K562 (cell line): ENCODE measurements around the gene ALOXE3. TPM values are rescaled to one million over a fixed set of nuclear protein-coding genes. Genes with fewer than 3 reads are reported as not detected.

ENCODE experiments used
- ATAC-seq: fragments of 200-7000 bp; cut with Tn5 transposase; 3 replicates; pipeline ENCODE4 v1.9.1; 2020; ENCODE audit warnings: moderate library complexity
- BruUV-seq: library from RNA; stranded (reverse); fragments of 400-500 nt; replicated peaks from 2 replicates; lab custom pipeline; 2021; lab: Mats Ljungman, UMichigan
- CTCF ChIA-PET: fragments of 300-600 bp; formaldehyde crosslinking; extraction: SDS; loops from one replicate; lab custom pipeline; 2021; ENCODE audit warnings: low intra/inter-chr PET ratio; lab: Yijun Ruan, JAX
- POLR2A ChIA-PET: fragments of 300-600, 350-650 bp; sonication (Branson Sonifier 250); formaldehyde crosslinking; extraction: SDS; loops from one replicate; lab custom pipeline; 2021; ENCODE audit warnings: antibody characterized with exemption, inconsistent platforms; lab: Yijun Ruan, JAX
- DNase-seq, 4 experiments: peaks; one replicate each; pipeline versions ENCODE4 v3.0.0 to v3.0.0-alpha.2; 2011 to 2018; ENCODE audit warnings: low spot score in 3 of 4, mixed read lengths in 3 of 4; ENCODE audit errors: extremely low read depth in 1 of 4
- FAIRE-seq: peaks from 2 replicates; lab custom pipeline; 2011; peaks lifted over from hg19 to GRCh38; lab: Jason Lieb, UNC
- H2AFZ ChIP-seq: 2 replicates; pipeline ENCODE4 v1.6.0; 2011; ENCODE audit warnings: low read depth, low read length, control low read depth, inconsistent platforms
- H3K27ac ChIP-seq: fragments of 200-600 bp; 3 replicates; pipeline ENCODE4 v1.8.0; 2011; ENCODE audit warnings: low read depth, mild to moderate bottlenecking, control low read depth, inconsistent platforms, low read length, moderate library complexity, mixed read lengths; ENCODE audit errors: extremely low read depth
- H3K27me3 ChIP-seq, 2 experiments: fragments of 300-600 bp in 1 of 2; 2 replicates in 1 of 2; 3 replicates in 1 of 2; pipeline versions ENCODE4 v1.6.0 to v1.8.0; 2011; ENCODE audit warnings: inconsistent platforms in 2 of 2, low read length in 2 of 2, mild to moderate bottlenecking in 1 of 2, mixed read lengths in 1 of 2, moderate library complexity in 1 of 2; ENCODE audit not compliant: control insufficient read depth in 2 of 2, insufficient read depth in 2 of 2
- H3K36me3 ChIP-seq: fragments of 300-600 bp; 3 replicates; pipeline ENCODE4 v1.8.0; 2011; ENCODE audit warnings: mild to moderate bottlenecking, low read length, inconsistent platforms; ENCODE audit not compliant: control insufficient read depth, insufficient read depth
- H3K4me1 ChIP-seq, 2 experiments: fragments of 200-600 bp in 1 of 2; replicated peaks in 1 of 2; 2 replicates in 1 of 2; 3 replicates in 1 of 2; pipeline versions ENCODE4 v1.5.1 to v1.8.0; 2011; ENCODE audit warnings: inconsistent platforms in 2 of 2, low read length in 2 of 2, mild to moderate bottlenecking in 1 of 2, mixed read lengths in 1 of 2, moderate library complexity in 1 of 2; ENCODE audit not compliant: control insufficient read depth in 2 of 2, insufficient read depth in 2 of 2
- H3K4me2 ChIP-seq: 2 replicates; pipeline ENCODE4 v1.6.1; 2011; ENCODE audit warnings: low read length, control low read depth, inconsistent platforms, mixed read lengths; ENCODE audit not compliant: insufficient read depth
- H3K4me3 ChIP-seq: fragments of 200-600 bp; sonication (generic), shearing (Covaris generic); 2 replicates; pipeline ENCODE4 v1.5.1; 2016; ENCODE audit warnings: control low read depth, inconsistent platforms
- H3K79me2 ChIP-seq: fragments of 200-600 bp; 3 replicates; pipeline ENCODE4 v1.8.0; 2011; ENCODE audit warnings: low read length, inconsistent platforms; ENCODE audit not compliant: control insufficient read depth, insufficient read depth
- H3K9ac ChIP-seq, 2 experiments: 2 replicates each; pipeline versions ENCODE4 v1.6.0 to v1.6.1; 2011; ENCODE audit warnings: low read depth in 2 of 2, low read length in 2 of 2, control low read depth in 1 of 2, inconsistent platforms in 1 of 2, mild to moderate bottlenecking in 1 of 2, mixed read lengths in 1 of 2; ENCODE audit not compliant: insufficient read depth in 1 of 2
- H3K9me1 ChIP-seq: one replicate; pipeline ENCODE4 v1.6.0; 2011; ENCODE audit warnings: inconsistent platforms, mild to moderate bottlenecking, low read length, moderate library complexity; ENCODE audit not compliant: control insufficient read depth, insufficient read depth
- H3K9me3 ChIP-seq: replicated peaks from 2 replicates; pipeline ENCODE4 v1.5.1; 2011; ENCODE audit warnings: low read depth, low read length, inconsistent platforms; ENCODE audit not compliant: control insufficient read depth, insufficient read depth
- H4K20me1 ChIP-seq: replicated peaks from 2 replicates; pipeline ENCODE4 v1.6.1; 2011; ENCODE audit warnings: low read length, inconsistent platforms, mixed read lengths; ENCODE audit not compliant: control insufficient read depth, insufficient read depth
- ARID1B ChIP-seq: fragments of 450-650 bp; IDR thresholded peaks from 2 replicates; pipeline ENCODE4 v1.6.1; 2016; ENCODE audit warnings: antibody characterized with exemption, mild to moderate bottlenecking, inconsistent platforms
- KAT7 ChIP-seq: sonication (generic); formaldehyde crosslinking; IDR thresholded peaks from 2 replicates; pipeline ENCODE4 v1.8.0; 2022; ENCODE audit warnings: missing genetic modification reagents, mild to moderate bottlenecking, borderline replicate concordance
- MCM2 ChIP-seq: fragments of 450-650 bp; IDR thresholded peaks from 2 replicates; pipeline ENCODE4 v1.6.1; 2017; ENCODE audit warnings: low read depth, mild to moderate bottlenecking
- ZBTB8A ChIP-seq: fragments of 450-650 bp; IDR thresholded peaks from 2 replicates; pipeline ENCODE4 v1.6.1; 2018; ENCODE audit warnings: mild to moderate bottlenecking, moderate library complexity; ENCODE audit not compliant: partially characterized antibody
- ZNF12 ChIP-seq: sonication (generic); formaldehyde crosslinking; IDR thresholded peaks from 2 replicates; pipeline ENCODE4 v1.4.0; 2020; ENCODE audit warnings: mild to moderate bottlenecking, missing genetic modification reagents
- ZSCAN29 ChIP-seq: fragments of 450-650 bp; IDR thresholded peaks from 2 replicates; pipeline ENCODE4 v1.6.1; 2017
- WGBS: fragments of 100-300 bp; shearing (Covaris generic); methylation state at CpG from one replicate; pipeline ENCODE4 v1.1.6; 2016; ENCODE audit warnings: low coverage, mixed read lengths; ENCODE audit not compliant: insufficient coverage; ENCODE audit errors: missing lambda C conversion rate; 5-methylcytosine and 5-hydroxymethylcytosine counted together
- in situ Hi-C: fragments of 300-500 bp; cut with MboI; formaldehyde crosslinking; loops from 4 replicates; pipeline ENCODE4 v1.15.0; 2018; ENCODE audit warnings: inconsistent platforms, mixed read lengths
- intact Hi-C: fragments of 100-400 bp; cut with micrococcal nuclease; formaldehyde crosslinking; loops from 2 replicates; pipeline ENCODE4 v1.14.2; 2022
- polyA plus RNA-seq, 8 experiments: library from polyadenylated mRNA; depleted of rRNA in 4 of 8; stranded (reverse) in 5 of 8; unstranded in 3 of 8; fragments of >200 nt; fragmentation: Nextera tagmentation in 2 of 8; fragmentation: Illumina TruSeq in 1 of 8; extraction: Ambion mirVana in 2 of 8; extraction: Trizol in 1 of 8; gene quantifications; 2 replicates each; pipeline versions ENCODE4 v1.2.1 to v1.2.3, GENCODE V29; 2011 to 2014; ENCODE audit warnings: inconsistent platforms in 1 of 8, missing spikeins in 1 of 8
- total RNA-seq, 7 experiments: library from RNA; depleted of rRNA in 6 of 7; stranded (reverse); fragments of >200 nt in 6 of 7; fragmentation: Illumina TruSeq in 2 of 7; extraction: Trizol in 2 of 7; gene quantifications; 2 replicates each; pipeline versions ENCODE4 v1.2.1 to v1.2.3, GENCODE V29; 2011 to 2021; ENCODE audit warnings: low replicate concordance in 1 of 7
- TF ChIP-seq, protein P1 (sequence below): sonication (generic); formaldehyde crosslinking; IDR thresholded peaks from 2 replicates; pipeline ENCODE4 v1.8.0; 2022; ENCODE audit warnings: mild to moderate bottlenecking, missing genetic modification reagents, borderline replicate concordance
- TF ChIP-seq, protein P2 (sequence below): fragments of 250-450 bp; sonication (Bioruptor Pico); IDR thresholded peaks from 2 replicates; pipeline ENCODE4 v1.5.0; 2021; ENCODE audit warnings: mild to moderate bottlenecking, moderate library complexity
- TF ChIP-seq, protein P3 (sequence below): sonication (generic); formaldehyde crosslinking; IDR thresholded peaks from 2 replicates; pipeline ENCODE4 v1.8.1; 2023; ENCODE audit warnings: mild to moderate bottlenecking, missing genetic modification reagents, moderate library complexity

ALOXE3 gene
- total and polyA plus RNA-seq, 9 of the 15 experiments (the other 6 are each of a cell fraction or from before 2014, with no cell fraction given): 0.04 TPM; not detected in 8

DNA sequence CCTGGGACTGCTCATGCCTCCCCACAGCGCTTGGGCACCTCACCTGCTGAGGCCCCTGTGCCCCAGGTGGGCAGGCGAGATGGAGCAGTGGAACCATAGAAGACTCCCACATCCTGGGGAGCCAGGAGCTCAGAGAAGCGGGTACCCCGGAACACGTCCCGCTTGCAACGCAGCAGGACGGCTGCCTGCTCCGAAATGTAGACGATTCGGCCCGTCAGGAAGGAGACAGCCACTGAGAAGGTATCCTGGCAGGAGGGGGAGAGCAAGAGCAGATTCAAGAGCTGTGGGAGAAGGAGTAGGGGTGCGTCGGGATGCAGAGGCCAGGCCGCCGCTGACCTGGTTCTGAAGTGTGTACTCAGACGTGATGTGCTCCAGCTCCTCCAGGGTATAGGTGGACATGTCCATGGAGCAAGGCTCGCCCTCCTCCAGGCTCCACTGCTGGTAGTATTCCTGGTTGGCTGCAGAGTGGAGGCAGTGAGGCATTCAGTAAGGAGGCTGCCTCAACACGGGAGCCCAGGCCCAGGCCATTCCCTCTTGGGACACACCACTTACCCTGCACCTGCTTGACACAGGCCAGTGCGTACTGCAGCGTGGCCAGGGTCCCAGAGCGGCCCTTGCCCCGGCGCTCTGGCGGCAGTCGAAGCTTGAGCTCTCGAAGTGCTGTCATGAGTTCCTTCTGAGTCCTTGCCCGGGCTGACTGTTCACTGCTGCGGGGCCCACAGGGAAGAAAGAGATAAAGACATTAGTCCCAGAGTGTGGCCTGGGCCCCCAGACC is 31.3 kb upstream of the ALOXE3 start:
- DNase-seq: no peak
- peaks cover 16 to 54% of the 10 kb centered on the region in 2 experiments for H3K4me1 ChIP-seq
- no peaks in the 10 kb centered on the region for H3K9me3 ChIP-seq
- peaks cover 29% of the 10 kb centered on the region for H3K79me2 ChIP-seq
- CTCF ChIA-PET: interaction anchor here (0.7 kb wide), 1 partner anchor 498 kb away, joined by 3 read pairs; no protein-coding TSS in a partner anchor
- ATAC-seq: no peak
- intact Hi-C loops: no loop called here
- peaks cover 44% of the 10 kb centered on the region; the same call in 2 of the 3 replicates for H3K36me3 ChIP-seq
- no peaks in the 10 kb centered on the region for H3K27me3 ChIP-seq
- TF ChIP-seq ARID1B (no peak), KAT7 (no peak), ZSCAN29 (no peak), ZBTB8A (no peak), ZNF12 (CRISPR knock-in tag) (no peak), MCM2 (no peak)
- TF ChIP-seq, protein P1, sequence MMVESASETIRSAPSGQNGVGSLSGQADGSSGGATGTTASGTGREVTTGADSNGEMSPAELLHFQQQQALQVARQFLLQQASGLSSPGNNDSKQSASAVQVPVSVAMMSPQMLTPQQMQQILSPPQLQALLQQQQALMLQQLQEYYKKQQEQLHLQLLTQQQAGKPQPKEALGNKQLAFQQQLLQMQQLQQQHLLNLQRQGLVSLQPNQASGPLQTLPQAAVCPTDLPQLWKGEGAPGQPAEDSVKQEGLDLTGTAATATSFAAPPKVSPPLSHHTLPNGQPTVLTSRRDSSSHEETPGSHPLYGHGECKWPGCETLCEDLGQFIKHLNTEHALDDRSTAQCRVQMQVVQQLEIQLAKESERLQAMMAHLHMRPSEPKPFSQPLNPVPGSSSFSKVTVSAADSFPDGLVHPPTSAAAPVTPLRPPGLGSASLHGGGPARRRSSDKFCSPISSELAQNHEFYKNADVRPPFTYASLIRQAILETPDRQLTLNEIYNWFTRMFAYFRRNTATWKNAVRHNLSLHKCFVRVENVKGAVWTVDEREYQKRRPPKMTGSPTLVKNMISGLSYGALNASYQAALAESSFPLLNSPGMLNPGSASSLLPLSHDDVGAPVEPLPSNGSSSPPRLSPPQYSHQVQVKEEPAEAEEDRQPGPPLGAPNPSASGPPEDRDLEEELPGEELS: no peak
- TF ChIP-seq, protein P2, sequence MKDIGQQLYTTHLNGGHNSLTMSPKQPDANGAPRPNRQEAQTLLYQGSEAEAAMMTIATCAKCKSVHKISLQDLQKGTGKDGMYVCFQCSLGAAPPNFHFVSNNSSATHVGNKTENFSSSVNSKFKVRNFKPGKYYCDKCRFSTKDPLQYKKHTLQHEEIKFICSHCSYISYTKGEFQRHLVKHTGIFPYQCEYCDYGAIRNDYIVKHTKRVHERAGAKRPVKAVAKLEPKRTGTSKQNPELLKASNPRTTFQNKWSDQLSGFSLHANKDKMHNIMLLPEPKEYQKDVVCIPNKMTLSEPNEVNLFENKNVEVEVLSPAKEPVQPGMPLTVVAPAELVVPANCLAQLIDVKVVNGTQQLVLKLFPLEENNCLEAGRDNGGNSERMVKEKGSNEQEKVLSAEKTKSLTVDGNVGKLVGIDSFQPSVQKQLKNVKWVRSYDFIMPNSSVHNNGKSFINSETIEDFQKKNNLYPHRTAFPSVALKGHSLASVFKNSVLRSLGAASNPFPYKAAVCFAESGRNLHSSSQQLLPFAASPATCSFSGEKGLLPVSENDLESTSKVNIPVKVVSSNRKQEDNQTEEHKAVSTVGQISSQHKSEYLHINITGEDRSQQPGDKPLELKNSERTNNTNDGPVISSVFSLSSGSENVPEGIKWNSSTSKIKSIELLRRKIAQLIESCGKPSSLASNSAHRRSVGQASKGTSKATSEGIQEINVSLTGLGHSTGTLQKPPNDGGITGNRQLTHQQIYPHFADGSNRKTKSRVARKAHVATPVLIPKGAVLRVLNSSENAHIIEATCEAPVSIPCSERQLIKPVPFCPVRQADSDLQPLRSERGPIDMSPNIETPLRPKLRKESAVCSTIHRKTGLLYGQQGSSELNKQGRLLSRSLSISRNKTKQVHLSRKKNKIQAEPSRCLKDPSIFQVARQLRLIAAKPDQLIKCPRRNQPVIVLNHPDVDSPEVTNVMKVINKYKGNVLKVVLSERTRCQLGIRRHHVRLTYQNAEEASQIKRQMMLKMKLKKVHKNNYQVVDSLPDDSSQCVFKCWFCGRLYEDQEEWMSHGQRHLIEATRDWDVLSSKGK: no peak
- TF ChIP-seq, protein P3, sequence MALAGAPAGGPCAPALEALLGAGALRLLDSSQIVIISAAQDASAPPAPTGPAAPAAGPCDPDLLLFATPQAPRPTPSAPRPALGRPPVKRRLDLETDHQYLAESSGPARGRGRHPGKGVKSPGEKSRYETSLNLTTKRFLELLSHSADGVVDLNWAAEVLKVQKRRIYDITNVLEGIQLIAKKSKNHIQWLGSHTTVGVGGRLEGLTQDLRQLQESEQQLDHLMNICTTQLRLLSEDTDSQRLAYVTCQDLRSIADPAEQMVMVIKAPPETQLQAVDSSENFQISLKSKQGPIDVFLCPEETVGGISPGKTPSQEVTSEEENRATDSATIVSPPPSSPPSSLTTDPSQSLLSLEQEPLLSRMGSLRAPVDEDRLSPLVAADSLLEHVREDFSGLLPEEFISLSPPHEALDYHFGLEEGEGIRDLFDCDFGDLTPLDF (CRISPR knock-in tag): no peak
- TF ChIP-seq, all 486 proteins: peak for 0
- Histone ChIP-seq H3K9me1 (no peaks in the 10 kb centered on the region), H3K27ac (no peak overlapping the region), H3K4me3 (no peak overlapping the region), H3K9ac (peak overlapping the region in 1 of 2 experiments; percentile 26; a peak in 1 of 4 replicates), H2AFZ (no peak overlapping the region), H3K4me2 (no peak overlapping the region), H4K20me1 (0 out of 2 replicates have a peak, but pooled peaks cover 4% of the 10 kb centered on the region)
- no TSS peak for BruUV-seq
- POLR2A ChIA-PET: interaction anchor here (0.5 to 2.8 kb wide), 3 partner anchors 9 to 120 kb away, joined by 3 to 19 read pairs (median 3); no protein-coding TSS in a partner anchor
- no peak for FAIRE-seq
- in situ Hi-C loops: no loop called here
- 87% methylated on average over 17 of the region's 29 CpGs for WGBS
